MV-4-11 (cell line): ENCODE results near the gene SUGCT.

Experiments
- DNase-seq: peaks from one replicate; lab custom pipeline; 2025; lab: John Stamatoyannopoulos, UW

SUGCT gene

DNA sequence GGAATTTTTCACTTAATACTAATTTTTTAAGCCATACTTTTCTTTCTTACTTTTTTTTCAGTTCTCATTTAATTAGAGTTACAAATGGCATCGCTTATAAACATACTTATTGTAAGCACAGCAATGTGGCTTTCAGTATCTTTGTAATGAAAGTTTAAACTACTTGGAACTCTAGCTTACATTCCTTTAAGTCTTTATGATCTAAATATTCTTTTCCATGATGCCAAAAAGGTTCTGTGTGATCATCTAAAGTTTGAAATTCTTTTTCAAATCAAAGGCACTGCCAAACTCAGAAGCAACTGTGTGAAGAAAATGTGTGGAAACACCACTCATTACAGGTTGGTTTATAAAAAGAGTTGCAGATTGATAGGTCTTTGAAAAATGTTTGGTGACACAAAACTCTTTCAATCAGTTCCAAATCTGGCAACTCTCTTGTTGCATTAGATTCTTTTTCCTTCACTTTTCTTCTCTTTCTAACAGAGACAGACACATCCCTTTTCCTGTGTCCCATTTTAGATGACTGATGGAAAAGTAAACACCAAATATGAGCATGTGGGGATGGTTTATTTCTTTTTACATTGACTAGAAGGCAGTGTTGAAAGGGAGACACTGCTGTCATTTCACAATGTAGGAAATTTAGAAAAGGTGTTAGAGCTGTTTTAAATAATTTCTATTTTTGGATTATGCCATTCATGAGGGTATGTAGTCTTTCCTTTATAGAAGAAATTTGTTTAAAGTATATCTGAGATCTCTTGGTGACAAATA lies 392.3 kb downstream of the SUGCT start:
- DNase-seq, result no peak

DNA sequence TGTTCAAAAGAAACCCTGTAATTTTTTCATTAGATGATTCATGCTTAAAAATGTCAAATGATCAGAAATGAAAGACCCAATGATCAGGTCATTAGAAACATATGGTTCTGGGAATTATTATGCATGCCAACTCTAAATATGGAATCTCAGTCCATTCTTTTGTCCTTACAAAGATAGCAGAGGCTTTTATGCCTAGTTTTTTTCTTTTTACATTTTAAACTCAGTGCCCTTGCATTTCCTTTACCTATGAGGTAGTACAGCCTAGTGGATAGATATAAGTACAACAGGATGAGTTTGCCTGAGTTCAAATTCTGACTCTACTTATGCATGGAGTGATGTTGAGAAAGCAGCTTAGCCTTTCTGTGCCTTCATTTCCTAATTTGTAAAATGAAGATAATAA lies 392.9 kb downstream of the SUGCT start:
- no peak for DNase-seq

DNA sequence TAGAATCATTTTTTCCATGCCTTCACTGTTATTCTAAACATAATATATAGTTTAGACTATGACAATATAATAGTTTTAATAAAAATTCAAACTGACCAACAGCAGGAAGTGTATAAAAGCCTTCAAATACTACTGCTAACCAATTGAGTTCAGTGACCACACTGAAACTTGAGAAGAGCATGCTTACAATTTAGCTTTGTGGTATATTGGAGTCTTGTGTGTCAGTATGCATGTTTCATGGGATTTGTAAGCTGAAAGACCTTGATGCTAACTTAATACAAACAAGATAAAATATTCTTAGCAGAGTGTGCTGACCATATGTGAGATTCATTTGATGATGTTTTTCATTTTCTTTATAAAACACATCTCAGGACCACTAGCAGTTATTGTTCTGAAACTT lies 395.5 kb downstream of the SUGCT start:
- no peak for DNase-seq

DNA sequence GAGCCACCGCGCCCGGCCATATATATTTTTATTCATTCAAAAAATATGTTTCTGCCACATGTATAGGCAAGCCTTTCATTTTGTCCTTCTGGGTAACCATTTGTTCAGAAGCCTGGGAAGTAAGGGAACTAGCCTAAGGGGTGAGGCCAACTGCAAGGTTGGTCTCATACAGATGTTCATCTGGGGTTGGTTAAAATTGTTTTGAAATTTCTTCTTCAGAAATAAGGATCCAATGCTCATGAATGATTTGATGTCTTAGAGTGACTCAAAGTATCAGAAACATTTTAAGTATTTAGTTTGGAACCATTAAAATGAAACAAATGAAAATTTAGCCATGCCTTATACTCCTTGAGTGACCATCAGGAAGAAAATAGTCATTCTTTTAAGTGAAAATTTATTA lies 397.2 kb downstream of the SUGCT start:
- DNase-seq, result no peak

DNA sequence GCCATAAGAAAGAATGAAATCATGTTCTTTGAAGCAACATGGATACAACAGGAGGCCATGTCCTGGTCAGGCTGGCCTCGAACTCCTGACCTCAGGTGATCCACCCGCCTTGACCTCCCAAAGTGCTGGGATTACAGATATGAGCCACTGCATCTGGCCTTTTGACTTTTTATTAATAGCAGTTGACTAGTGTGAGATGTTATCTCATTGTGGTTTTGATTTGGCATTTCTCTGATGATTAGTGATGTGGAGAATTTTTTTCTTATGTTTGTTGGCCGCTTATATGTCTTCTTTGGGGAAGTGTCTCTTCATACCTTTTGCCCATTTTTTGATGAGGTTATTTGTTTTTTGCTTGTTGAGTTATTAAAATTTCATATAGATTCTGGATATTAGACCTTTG lies 400.9 kb downstream of the SUGCT start:
- DNase-seq, result no peak

DNA sequence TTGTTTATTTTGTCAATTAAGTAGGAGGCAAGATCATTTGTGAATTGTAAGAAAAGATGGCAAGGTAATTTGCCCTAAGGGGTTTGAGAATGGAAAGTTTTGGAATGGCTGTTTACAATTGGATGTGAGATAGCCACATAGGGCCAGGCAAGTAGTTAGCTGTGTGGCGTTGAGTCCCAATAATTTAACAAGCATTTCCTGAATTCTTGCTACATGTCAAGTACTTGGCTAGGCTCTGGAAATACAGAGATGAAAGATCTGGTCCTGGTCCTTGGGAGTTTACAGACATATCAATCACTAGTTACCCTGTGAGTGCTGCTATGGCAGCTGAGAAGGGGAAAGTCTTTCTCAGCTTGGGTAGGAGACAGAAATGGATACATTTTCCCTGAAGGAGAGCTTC lies 401.6 kb downstream of the SUGCT start:
- no peak for DNase-seq

DNA sequence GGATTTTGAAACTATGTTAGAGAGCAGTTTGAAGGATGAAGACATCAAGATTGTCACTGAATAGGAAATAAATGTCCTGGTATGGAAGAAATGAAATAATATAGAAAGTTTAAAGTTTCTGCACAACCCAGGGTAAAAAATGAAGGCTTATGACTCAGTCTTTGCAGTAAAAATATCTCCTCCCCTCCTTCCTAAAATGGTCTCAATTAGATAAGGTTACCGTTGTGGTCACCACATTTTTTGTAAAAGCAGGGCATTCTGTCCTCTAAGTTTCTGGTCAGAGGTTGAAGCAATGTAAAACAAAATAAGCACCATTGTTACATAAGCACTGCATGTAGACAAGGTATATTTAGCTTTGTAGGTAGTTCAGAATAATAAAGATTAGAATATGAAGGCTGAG lies 403.5 kb downstream of the SUGCT start:
- DNase-seq, result no peak

DNA sequence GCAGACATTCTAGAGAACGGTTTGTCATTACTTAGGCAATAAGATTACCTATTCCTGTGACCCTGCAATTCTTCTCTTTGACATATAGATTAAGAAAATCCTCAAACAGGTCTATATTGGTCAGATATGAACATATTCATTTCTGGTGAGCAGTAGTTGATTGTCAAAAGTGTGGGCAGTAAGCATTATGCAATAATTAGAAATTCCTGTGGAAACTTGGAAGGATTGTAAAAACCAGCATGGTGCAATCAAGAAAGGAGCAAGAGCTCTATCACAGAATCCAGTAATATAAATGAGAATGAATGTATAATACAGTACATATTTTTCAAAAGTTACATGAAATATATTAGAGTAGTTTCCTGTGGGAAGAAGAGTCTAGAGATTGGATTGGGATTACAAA lies 406.5 kb downstream of the SUGCT start:
- DNase-seq, result no peak

DNA sequence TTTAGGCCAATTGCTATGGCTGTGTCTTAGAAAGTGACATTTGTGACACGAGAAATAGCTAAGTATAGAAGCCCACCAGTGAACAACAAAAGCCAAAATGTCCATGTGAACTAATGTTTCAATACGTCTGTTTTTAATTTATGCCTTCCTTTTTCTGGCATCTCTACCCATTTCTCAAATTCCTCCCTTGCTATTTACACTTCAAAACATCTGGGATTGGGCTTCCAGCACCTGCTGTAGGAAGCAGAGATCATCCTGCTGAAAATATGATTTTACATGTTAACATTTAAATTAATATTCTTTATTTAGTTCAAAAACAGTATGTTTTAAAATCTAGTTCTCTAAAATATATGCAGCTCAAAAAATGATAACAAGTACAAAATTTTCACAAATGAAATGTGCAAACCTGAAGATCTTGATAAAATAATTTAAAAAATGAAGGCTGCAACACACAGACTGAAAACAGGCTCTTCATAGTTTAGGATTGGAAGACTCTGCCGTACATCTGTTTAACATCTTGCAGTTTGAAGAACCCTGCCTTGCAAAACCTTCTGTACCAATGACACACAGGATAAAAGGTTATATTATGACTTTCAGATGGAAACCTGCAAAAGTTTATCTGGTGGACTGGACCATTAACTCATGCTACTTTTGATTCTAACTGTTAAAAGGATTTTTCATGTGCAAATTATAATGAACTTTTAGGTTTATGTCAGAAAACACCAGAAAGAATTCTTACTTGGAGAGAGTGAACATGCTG lies 408.4 kb downstream of the SUGCT start:
- no peak for DNase-seq

DNA sequence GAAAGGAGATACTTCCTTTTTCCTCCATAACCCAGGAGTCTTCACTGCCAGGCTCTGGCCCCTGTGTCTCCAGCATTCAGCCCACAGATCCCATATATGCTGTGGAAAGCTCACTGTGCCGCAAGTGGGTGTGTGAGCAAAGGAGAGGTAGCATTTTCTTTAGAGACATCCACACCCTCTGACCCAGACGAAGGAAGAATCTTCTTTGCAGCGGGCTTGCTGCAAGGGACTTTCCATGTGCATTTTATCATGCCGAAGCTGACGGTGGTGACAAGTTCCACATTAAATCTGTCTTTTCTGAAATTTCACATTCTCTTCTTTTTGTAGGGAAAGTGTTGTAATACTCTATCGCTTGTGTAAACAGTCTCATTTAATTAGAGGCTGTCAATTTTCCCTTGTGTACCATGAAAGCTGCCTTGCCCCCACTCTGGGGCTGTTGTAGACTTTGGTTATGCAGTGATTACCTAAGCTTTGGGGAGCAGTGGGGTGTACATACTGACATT lies 409.5 kb downstream of the SUGCT start:
- peak; percentile 35 for DNase-seq

DNA sequence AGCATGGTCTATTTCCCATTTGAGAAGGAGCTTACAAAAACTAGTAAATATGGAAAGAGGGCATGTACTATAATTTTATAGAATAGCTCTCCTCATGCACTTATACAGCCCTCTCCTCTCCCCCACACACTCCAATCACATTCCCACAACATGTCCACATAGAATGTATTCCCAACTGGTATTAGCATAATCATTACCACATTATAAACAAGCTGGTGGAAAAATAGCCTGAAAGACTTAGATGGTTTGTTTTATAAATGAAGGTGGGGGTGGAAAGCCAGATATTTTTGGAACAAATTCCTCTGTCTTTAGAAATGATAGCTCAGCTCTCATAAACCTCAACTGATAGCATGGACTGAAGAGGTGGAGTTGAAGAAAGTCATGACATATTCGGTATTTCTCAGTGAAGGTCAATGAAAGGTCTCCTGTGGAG lies 410.1 kb downstream of the SUGCT start:
- no peak for DNase-seq

DNA sequence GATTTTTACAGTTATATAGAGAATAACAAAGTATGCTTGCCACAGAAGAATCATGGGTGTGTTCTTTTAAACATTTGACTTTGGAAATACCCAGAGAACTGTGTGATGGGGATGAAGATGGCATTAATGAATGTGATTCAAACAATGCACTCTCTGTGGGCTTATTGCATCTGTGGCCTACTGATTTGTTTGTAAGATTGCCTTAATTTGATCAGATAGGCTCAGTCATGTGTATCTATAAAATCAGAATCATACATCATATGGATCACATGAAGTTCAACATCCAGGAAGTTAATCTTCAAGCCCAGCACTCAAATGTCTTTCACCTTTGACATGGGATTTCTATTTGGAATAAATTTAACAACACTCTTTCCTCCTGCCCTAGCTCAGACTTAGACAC lies 410.9 kb downstream of the SUGCT start:
- no peak for DNase-seq

DNA sequence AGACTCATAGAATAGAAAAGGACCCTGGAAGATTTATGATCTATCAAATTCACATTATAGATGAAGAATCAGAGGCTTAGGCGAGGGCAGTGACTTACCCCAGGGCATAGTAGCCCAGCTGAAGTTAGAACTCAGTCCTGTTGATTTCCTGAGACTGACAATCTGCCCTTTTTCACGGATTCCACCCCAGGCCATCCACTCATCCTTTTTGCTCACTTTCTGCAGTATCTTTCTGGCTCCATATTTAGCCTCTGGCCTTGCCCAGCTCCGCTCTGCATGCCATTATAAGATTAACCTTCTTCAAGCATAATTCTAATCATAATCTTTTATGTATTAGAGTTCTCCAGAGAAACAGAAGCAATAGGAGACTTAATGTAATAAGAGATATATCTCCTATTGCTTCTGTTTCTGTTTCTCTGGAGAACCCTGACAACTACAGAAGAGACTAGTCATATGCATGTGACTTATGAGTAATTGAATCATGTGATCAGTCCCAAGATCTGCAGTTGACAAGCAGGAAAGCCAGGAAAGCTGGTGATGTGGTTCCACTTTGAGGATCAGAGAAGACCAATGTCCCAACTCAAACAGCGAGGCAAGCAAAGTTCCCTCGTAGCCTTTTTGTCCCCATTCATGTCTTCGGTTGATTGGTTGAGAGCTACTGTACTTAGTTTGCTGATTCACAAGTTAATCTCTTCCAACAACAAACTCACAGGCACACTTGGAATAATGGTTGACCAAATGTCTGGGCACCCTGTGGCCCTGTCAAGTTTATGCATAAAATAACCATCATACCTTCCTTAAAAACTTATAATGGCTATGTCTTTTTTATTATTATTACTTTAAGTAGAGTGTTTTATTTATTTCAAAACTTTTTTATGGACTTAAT lies 412.1 kb downstream of the SUGCT start:
- peak; percentile 7 for DNase-seq

DNA sequence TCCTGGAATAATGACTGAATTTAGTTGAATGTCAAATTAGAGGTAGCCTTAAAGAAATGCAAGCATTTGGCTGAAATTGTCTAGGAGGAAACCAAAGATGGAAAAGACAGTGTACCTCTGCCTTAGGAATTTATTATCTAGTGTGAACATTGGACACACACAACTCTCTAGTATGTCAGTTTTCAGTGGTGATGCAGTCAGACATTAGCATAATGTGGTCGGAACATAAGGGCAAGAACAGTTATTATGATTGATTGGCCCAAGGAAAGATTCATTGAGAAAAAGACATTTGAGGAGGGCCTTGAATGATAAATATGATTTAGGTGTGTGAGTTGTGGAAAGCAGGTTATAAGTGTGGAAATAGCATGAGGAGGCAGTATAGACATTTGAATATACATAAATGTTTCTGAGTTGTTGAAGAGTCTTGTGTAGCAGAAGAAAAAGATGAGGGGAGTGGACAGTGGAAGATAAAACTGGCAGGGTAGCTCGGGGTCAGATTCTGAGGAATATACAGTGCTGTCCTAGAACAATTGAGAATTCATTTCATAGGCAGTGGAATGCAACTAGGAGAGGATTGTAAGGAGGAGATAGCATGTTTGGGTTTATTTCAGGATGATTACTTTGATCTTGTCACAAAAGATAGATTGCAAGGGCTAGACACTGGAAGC lies 414.7 kb downstream of the SUGCT start:
- no peak for DNase-seq

DNA sequence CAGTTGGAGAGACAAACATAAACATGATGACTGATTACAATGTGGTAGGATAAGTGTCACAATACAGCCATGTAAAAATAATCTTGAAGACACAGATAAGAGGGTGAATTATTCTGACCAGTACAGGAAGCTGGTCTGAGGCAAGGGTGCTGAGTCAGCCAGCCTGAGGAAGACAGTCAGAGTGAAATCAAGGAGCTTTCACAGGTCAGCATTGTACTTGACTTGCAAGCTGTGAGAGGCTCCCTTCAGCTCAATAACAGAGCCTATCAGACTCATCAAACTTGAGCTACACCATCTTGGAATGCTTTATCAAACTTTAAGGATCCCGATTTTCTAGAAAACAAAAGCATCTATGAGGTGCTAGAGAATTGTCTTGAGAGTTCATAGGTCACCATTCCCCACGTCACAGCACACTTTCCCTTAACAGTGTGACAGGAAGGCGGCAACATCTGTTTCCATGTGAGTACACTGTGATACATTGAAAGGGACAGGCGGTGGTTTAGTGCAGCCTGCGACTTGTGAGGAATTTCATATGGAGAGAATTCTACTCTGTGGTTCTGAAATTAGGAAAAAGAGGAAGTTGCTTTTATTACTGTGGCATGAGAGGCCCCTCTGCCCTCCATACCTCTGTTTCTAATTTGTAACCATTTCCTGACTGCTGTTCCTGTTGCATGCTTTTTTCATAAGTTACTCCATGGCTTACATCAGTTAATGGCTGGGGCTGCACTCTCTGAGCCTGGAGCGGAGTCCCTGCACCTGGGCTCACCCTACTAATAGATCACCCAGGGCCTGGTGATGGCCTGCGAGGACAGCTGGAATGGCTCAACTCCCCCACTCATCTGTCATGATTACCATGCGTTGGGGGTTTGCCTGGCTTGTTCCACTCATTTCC lies 417.1 kb downstream of the SUGCT start:
- peak; percentile 94 for DNase-seq

DNA sequence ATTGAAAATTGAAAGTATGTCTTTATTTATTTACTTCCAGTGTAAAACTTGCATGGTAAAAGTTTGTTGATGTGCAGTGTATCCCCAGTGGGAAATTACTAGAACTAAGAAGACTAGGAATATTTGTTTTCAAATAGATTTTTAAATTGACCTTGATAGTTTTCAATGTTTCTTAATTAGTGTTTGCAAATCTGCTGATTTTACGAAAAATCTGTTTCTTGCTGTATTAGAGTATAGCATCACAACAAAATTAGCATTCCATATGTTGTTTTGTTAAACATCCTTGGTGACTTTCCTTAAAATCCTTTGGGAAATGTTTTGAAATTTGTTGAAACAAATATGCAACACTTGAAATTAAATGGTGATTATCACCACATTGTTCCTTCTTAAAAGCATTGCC lies 425.9 kb downstream of the SUGCT start:
- no peak for DNase-seq

DNA sequence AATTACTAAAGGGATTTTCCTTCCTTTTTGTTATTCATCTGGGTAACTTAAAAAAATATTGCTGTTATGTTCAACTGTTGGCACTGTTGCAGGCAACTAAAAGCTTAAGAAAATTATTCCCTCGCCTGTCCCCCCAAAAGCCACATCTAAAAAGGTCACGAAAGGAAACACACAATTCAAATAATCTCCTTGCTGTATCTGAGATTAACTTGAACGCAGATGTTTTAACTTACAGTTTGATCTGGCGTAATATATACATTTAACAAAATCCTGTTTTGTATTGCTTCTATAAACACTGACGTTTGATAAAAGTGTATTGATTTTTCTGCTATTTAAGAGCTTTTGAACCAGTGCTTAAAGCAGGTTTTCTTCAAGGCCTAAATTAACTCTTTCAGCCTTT lies 432.1 kb downstream of the SUGCT start:
- DNase-seq, result no peak

DNA sequence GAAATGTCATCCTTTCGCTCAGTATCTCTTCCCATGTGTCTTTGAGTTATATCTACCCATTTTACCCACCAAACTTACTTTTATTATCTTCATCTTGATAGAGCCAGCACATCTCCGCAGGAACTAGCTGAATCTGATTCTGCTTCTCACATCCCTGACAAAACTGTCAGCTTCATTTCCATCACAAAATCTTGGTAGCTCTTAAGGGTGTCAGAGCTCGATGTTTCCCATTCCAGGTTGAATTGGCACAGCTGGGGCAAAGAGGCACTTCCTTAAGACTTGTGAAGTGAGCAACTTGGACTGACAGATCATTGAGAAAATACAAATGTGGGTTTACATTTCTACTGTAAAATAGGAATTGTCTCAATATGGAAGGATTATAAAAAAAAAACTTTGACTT lies 434.5 kb downstream of the SUGCT start:
- DNase-seq, result no peak

DNA sequence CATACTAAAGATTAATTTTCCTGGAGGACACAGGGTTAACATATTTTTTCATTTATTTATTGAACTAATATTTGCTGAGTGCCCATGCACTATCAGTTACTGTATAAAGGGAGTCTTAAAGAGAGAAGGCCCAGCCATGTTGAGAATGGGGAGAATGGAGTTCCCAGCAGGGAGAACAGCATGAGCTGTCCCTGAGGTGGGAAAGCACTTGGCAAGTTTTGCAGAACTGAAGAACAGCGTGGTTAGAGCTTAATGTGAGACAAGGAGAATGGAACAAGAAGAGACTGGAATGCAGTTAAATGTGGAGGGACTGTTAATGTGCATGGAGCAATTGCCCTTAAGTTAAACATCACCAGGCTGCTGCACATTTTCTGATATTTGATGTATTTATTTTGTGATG lies 435.4 kb downstream of the SUGCT start:
- DNase-seq, result peak; percentile 36

DNA sequence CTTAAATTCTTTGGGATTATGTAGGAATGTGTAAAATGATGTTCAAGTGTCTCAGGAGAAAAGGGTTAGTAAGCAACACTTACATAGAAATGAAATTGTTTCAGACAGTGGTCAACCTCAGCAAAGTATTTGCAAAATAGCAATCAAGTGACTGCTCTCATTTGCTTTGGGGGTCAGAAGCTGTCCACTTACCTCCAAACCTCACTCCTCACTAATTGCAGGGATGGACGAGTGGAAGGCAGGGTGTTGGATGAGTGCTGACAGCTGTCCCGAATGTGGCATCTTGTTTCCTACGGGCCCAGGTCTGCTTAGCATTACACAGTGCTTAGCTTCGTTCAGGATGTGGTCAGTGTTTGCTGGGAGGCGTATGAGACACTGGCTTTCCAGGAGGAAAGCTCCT lies 437.0 kb downstream of the SUGCT start:
- no peak for DNase-seq
